Suprapubic skin (tissue), 4 donors: ENCODE results near the gene LRIT3. TPM values are rescaled to one million over a fixed set of nuclear protein-coding genes. Genes with fewer than 3 reads are reported as not detected.

Experiments
- DNase-seq, 2 donors: peaks; one replicate each; pipeline ENCODE4 v3.0.0-alpha.2; 2019; ENCODE audit warnings: low spot score in 2 of 2
- H3K27ac ChIP-seq: fragments of 200-600 bp; sonication (generic); one replicate; pipeline ENCODE4 v1.5.1; 2019
- H3K27me3 ChIP-seq: fragments of 200-600 bp; sonication (generic); one replicate; pipeline ENCODE4 v1.5.1; 2019
- H3K36me3 ChIP-seq: fragments of 200-600 bp; sonication (generic); one replicate; pipeline ENCODE4 v1.5.1; 2019
- H3K4me1 ChIP-seq: fragments of 200-600 bp; sonication (generic); one replicate; pipeline ENCODE4 v1.5.1; 2019
- H3K4me3 ChIP-seq: fragments of 200-600 bp; sonication (generic); one replicate; pipeline ENCODE4 v1.5.1; 2019; ENCODE audit warnings: mild to moderate bottlenecking
- H3K9me3 ChIP-seq: fragments of 200-600 bp; sonication (generic); one replicate; pipeline ENCODE4 v1.5.1; 2019
- CTCF ChIP-seq, 2 donors: fragments of 200-600 bp in 1 of 2; fragments of 450-650 bp in 1 of 2; sonication (generic) in 1 of 2; IDR thresholded peaks; one replicate each; pipeline ENCODE4 v1.5.1; 2016 to 2019; ENCODE audit warnings: antibody characterized with exemption in 2 of 2, mild to moderate bottlenecking in 1 of 2, moderate library complexity in 1 of 2
- EP300 ChIP-seq: sonication (generic); formaldehyde crosslinking; IDR thresholded peaks from one replicate; pipeline ENCODE4 v1.6.1; 2017; ENCODE audit warnings: antibody characterized with exemption
- POLR2A ChIP-seq, 2 donors: fragments of 450-650 bp; IDR thresholded peaks; one replicate each; pipeline ENCODE4 v1.6.1; 2017; ENCODE audit warnings: antibody characterized with exemption in 2 of 2, mild to moderate bottlenecking in 2 of 2, moderate library complexity in 2 of 2
- POLR2AphosphoS5 ChIP-seq, 3 donors: sonication (generic); formaldehyde crosslinking; IDR thresholded peaks; one replicate each; pipeline ENCODE4 v1.6.1; 2017; ENCODE audit warnings: antibody characterized with exemption in 3 of 3
- WGBS: methylation state at CpG from one replicate; pipeline ENCODE4 v1.1.5; 2018; 5-methylcytosine and 5-hydroxymethylcytosine counted together
- total RNA-seq, 4 donors: library from RNA; depleted of rRNA; stranded (reverse); fragments of >200 nt; gene quantifications; one replicate each; pipeline ENCODE4 v1.1.0, GENCODE V29; 2016

The LRIT3 gene
- total RNA-seq, result 1 to 10 TPM in 1 of 4 donors, under 1 TPM in 2, not detected in 1; 0.15 to 2.2 (median 0.38) TPM

DNA sequence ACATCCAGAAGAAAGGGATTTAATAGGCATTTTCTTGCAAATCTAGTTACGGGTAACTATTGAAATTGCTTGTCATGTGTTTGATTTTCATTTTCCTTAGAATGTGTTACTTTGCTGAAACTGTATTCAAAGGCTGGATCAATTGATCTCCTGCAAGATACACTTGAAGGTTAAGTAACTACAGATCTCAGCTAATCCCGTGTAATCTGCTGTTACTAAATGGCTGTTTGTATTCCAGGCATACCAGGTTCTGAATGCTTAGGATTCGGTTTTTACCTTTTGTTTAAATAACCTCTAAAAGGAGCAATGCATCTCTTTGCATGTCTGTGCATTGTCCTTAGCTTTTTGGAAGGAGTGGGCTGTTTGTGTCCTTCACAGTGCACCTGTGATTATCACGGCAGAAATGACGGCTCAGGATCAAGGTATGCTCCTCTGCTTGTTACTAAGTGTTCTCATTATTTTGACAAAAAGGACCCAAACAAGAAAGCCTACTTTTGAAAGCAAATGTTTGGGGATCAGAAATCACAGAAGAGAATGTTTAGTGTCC is at the start of gene LRIT3:
LRIT3 (plus strand) TSS at position 212 of the 547 bp plus-strand sequence; CDS start at position 307, 95 bp downstream.
- Histone ChIP-seq H3K9me3 (no peaks in the 10 kb centered on the region), H3K4me3 (no peak within 1 kb of the TSS), H3K27me3 (no peaks in the 10 kb centered on the region), H3K27ac (no peak within 1 kb of the TSS), H3K36me3 (peaks cover under 1% of the 10 kb centered on the region), H3K4me1 (no peaks in the 10 kb centered on the region)
- WGBS, result 85% methylated on average over 5 of the region's 5 CpGs
- DNase-seq, result no peak
- no peak for TF ChIP-seq POLR2AphosphoS5 (IDR thresholded peaks at IDR 0.05)
- TF ChIP-seq CTCF (IDR thresholded peaks at IDR 0.05), result no peak
- TF ChIP-seq POLR2A (IDR thresholded peaks at IDR 0.05), result no peak
- TF ChIP-seq EP300, result no peak

- TF ChIP-seq POLR2A (IDR thresholded peaks at IDR 0.05) (no peak), CTCF (IDR thresholded peaks at IDR 0.05) (no peak), POLR2AphosphoS5 (IDR thresholded peaks at IDR 0.05) (no peak), EP300 (no peak)
- Histone ChIP-seq H3K36me3 (no peaks in the 10 kb centered on the region), H3K4me3 (no peak overlapping the region), H3K27ac (no peak overlapping the region), H3K27me3 (no peaks in the 10 kb centered on the region), H3K9me3 (peaks cover 3% of the 10 kb centered on the region), H3K4me1 (no peaks in the 10 kb centered on the region)
- DNase-seq, result no peak
These were observed 49.0 kb upstream of the LRIT3 start for GRCh38 chr4:109798866-109799265.

- no peaks in the 10 kb centered on the region for H3K4me1 ChIP-seq
- DNase-seq, result no peak
- no peak overlapping the region for H3K27ac ChIP-seq
- peak overlapping the region; percentile 8 for H3K4me3 ChIP-seq
- H3K27me3 ChIP-seq, result no peaks in the 10 kb centered on the region
- TF ChIP-seq CTCF (IDR thresholded peaks at IDR 0.05), result no peak
- no peak for TF ChIP-seq POLR2A (IDR thresholded peaks at IDR 0.05)
- no peak for TF ChIP-seq EP300
- no peak for TF ChIP-seq POLR2AphosphoS5 (IDR thresholded peaks at IDR 0.05)
- no peaks in the 10 kb centered on the region for H3K36me3 ChIP-seq
- peaks cover 3% of the 10 kb centered on the region for H3K9me3 ChIP-seq
- WGBS, result 58% methylated on average over 4 of the region's 4 CpGs
These were observed 46.7 kb upstream of the LRIT3 start for GRCh38 chr4:109801099-109801789.

GRCh38 chr4:109801895-109802319 is 46.0 kb upstream of the LRIT3 start, which contains the start of gene CFI:
CFI (minus strand) TSS chr4:109801999; CDS start chr4:109801971, 28 bp downstream.
- TF ChIP-seq CTCF (IDR thresholded peaks at IDR 0.05) (no peak), POLR2AphosphoS5 (IDR thresholded peaks at IDR 0.05) (no peak), POLR2A (IDR thresholded peaks at IDR 0.05) (no peak), EP300 (no peak)
- Histone ChIP-seq H3K4me3 (peak within 1 kb of the TSS; percentile 8), H3K36me3 (no peaks in the 10 kb centered on the region), H3K9me3 (no peaks in the 10 kb centered on the region), H3K27ac (no peak within 1 kb of the TSS), H3K27me3 (no peaks in the 10 kb centered on the region), H3K4me1 (no peaks in the 10 kb centered on the region)
- WGBS, result 42% methylated on average over 2 of the region's 2 CpGs
- no peak for DNase-seq

- Histone ChIP-seq H3K9me3 (no peaks in the 10 kb centered on the region), H3K4me3 (no peak overlapping the region), H3K27ac (no peak overlapping the region), H3K4me1 (no peaks in the 10 kb centered on the region), H3K27me3 (no peaks in the 10 kb centered on the region), H3K36me3 (no peaks in the 10 kb centered on the region)
- DNase-seq, result no peak
- WGBS, result 20% methylated on average over 4 of the region's 4 CpGs
- TF ChIP-seq POLR2A (IDR thresholded peaks at IDR 0.05) (no peak), CTCF (IDR thresholded peaks at IDR 0.05) (peak in 1 of 2 donors; percentile 20), POLR2AphosphoS5 (IDR thresholded peaks at IDR 0.05) (no peak), EP300 (no peak)
These were observed 43.9 kb upstream of the LRIT3 start for GRCh38 chr4:109803924-109804571.
